ENCODE results near the gene FAM222B. TPM values are rescaled to one million over a fixed set of nuclear protein-coding genes. Genes with fewer than 3 reads are reported as not detected.

The FAM222B gene
- total and polyA plus RNA-seq, 9 of the 15 experiments (the other 6 are each of a cell fraction or from before 2014, with no cell fraction given), result 4.0 to 34.6 (median 7.5) TPM

- TF ChIP-seq BRF1 (IDR thresholded peaks at IDR 0.05; ENCODE audit: borderline replicate concordance, extremely low read depth, insufficient read length) (no peak), ARID3A (IDR thresholded peaks at IDR 0.05; ENCODE audit: borderline replicate concordance, low read depth, low read length) (no peak), MEIS2 (IDR thresholded peaks at IDR 0.05; ENCODE audit: partially characterized antibody) (no peak), PTBP1 (IDR thresholded peaks at IDR 0.05; ENCODE audit: low read depth, low read length) (0 out of 2 replicates have a peak, but pooled peaks have one; percentile 13), ZEB2 (IDR thresholded peaks at IDR 0.05) (peak; percentile 73), TGIF2 (CRISPR knock-in tag; IDR thresholded peaks at IDR 0.05) (no peak; the same call in 1 of the 2 replicates), SRSF3 (IDR thresholded peaks at IDR 0.05; ENCODE audit: insufficient read depth, low read length) (no peak), MYBL2 (IDR thresholded peaks at IDR 0.05; ENCODE audit: low read depth) (no peak), MYBL2 (CRISPR knock-in tag; IDR thresholded peaks at IDR 0.05; ENCODE audit: borderline replicate concordance) (no peak), ZNF764 (CRISPR knock-in tag; IDR thresholded peaks at IDR 0.05; ENCODE audit: low read depth) (no peak), HOMEZ (CRISPR knock-in tag; IDR thresholded peaks at IDR 0.05) (no peak), CBFA2T3 (IDR thresholded peaks at IDR 0.05) (no peak), ZFPM2 (CRISPR knock-in tag; IDR thresholded peaks at IDR 0.05) (0 out of 2 replicates have a peak, but pooled peaks have one; percentile 12), MYC (IDR thresholded peaks at IDR 0.05; ENCODE audit: low read depth, low read length) (peak; percentile 94), MYC (CRISPR knock-in tag; IDR thresholded peaks at IDR 0.05; ENCODE audit: borderline replicate concordance, low read depth) (no peak), SP1 (CRISPR knock-in tag; IDR thresholded peaks at IDR 0.05) (peak; percentile 93), ZBTB2 (IDR thresholded peaks at IDR 0.05) (0 out of 2 replicates have a peak, but pooled peaks have one; percentile 27), RBBP5 (IDR thresholded peaks at IDR 0.05; ENCODE audit: borderline replicate concordance, insufficient read depth, low read length, poor library complexity, severe bottlenecking) (peak; percentile 23), ZSCAN29 (IDR thresholded peaks at IDR 0.05) (no peak), ATF1 (CRISPR knock-in tag; IDR thresholded peaks at IDR 0.05) (no peak), ATF1 (tag; IDR thresholded peaks at IDR 0.05) (peak; percentile 56), ARNT (IDR thresholded peaks at IDR 0.05) (peak; percentile 46 to 67; a peak in 2 of 4 replicates), RBFOX2 (IDR thresholded peaks at IDR 0.05; ENCODE audit: low read depth, low read length) (peak; percentile 65), ZBTB17 (CRISPR knock-in tag; IDR thresholded peaks at IDR 0.05) (no peak), TCF15 (CRISPR knock-in tag; IDR thresholded peaks at IDR 0.05) (peak; percentile 70; the same call in 1 of the 2 replicates)
These were observed 115.7 kb downstream of the FAM222B start (continued) for GRCh38 chr17:28726627-28727491.

All from K562 (cell line).